ENCODE measurements around the gene AKR1D1.

GRCh38 chr7:138142583-138143201 lies 66.4 kb downstream of the AKR1D1 start:
- TF ChIP-seq CTCF (conservative IDR thresholded peaks at IDR 0.05) (no peak), ZFX (IDR thresholded peaks at IDR 0.05) (no peak)

Data from C4-2B (cell line).